Measurements from ENCODE around the gene FAM193B. TPM values are rescaled to one million over a fixed set of nuclear protein-coding genes. Genes with fewer than 3 reads are reported as not detected.
A peak's percentile ranks its signal among the peaks of the same experiment; 100 is the strongest.

FAM193B gene
- total and polyA plus RNA-seq, 4 donors, result 14.3 to 31.8 (median 15.8) TPM

DNA sequence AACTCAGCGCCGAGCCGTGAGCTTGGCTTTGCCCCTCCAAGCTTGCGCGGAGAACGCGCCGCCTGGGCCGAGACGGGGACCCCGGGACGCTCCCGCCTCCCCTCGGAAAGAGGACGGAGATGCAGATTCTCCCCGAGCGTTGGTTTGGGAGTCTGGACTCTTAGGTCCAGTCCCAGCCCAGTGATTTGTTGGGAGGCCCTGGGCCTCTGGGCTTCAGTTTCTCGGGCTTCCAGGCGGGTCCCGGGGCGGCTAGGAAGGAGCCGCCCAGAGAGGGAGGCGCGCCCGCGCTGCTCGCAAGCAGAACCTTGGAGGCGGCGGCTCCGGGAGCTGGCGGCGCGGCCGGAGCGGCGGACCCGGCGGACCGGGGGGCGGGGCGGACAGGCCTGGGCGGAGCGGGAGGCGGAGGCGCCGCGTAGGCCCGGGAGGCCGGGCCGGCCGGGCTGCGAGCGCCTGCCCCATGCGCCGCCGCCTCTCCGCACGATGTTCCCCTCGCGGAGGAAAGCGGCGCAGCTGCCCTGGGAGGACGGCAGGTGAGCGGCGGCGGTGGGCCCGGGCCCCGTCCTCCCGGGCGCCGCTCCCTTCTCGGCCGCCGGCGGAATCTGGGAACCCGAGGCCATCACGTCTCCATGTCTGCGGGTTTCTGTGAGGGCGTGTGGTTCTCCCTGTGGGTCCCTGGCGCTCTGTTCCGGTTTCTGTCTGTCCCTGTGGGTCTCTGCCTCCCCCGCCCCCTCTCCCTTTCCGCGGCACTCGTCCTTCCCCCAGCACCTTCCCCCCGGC, 45.6 kb upstream of the FAM193B start, which contains the start of gene B4GALT7:
Gene B4GALT7, plus strand, starts transcription at position 402 of the 777 bp plus-strand sequence. Its CDS starts 79 bp downstream, at position 481.
- TF ChIP-seq JUND (IDR thresholded peaks at IDR 0.05) (no peak), GABPA (IDR thresholded peaks at IDR 0.05 in 1 of 2, conservative IDR thresholded peaks at IDR 0.05 in 1 of 2) (peak in 1 of 2 donors; percentile 29)
- TF ChIP-seq, protein P1, sequence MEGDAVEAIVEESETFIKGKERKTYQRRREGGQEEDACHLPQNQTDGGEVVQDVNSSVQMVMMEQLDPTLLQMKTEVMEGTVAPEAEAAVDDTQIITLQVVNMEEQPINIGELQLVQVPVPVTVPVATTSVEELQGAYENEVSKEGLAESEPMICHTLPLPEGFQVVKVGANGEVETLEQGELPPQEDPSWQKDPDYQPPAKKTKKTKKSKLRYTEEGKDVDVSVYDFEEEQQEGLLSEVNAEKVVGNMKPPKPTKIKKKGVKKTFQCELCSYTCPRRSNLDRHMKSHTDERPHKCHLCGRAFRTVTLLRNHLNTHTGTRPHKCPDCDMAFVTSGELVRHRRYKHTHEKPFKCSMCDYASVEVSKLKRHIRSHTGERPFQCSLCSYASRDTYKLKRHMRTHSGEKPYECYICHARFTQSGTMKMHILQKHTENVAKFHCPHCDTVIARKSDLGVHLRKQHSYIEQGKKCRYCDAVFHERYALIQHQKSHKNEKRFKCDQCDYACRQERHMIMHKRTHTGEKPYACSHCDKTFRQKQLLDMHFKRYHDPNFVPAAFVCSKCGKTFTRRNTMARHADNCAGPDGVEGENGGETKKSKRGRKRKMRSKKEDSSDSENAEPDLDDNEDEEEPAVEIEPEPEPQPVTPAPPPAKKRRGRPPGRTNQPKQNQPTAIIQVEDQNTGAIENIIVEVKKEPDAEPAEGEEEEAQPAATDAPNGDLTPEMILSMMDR (IDR thresholded peaks at IDR 0.05; ENCODE audit: low read depth, low read length, missing input control), result peak; percentile 8
- H3K9me3 ChIP-seq (ENCODE audit: control insufficient read depth in 4 of 4, low read length in 3 of 4), result no peaks in the 10 kb centered on the region
- peak within 1 kb of the TSS; percentile 40 to 79 for H3K27ac ChIP-seq (ENCODE audit: low read depth in 1 of 2, low read length in 2 of 2)
- no peaks in the 10 kb centered on the region for H3K27me3 ChIP-seq (ENCODE audit: control insufficient read depth in 4 of 4, insufficient read depth in 4 of 4, low read length in 3 of 4)
- H3K4me1 ChIP-seq (ENCODE audit: control insufficient read depth in 4 of 4, insufficient read depth in 4 of 4, low read length in 3 of 4), result peaks cover 0 to 19% (median 10%) of the 10 kb centered on the region in 4 donors
- peak within 1 kb of the TSS; percentile 83 to 99 (median 87) for H3K4me3 ChIP-seq (ENCODE audit: low read depth in 1 of 3, low read length in 3 of 3)
- H3K36me3 ChIP-seq (ENCODE audit: control insufficient read depth in 4 of 4, insufficient read depth in 3 of 4, low read depth in 1 of 4, low read length in 3 of 4), result peaks cover 8 to 18% (median 14%) of the 10 kb centered on the region in 4 donors
- peak within 1 kb of the TSS; percentile 80 to 81 for H3K9ac ChIP-seq (ENCODE audit: low read depth in 1 of 2, low read length in 2 of 2)
- peak; percentile 93 for DNase-seq (ENCODE audit: low spot score)
- WGBS, result under 1% methylated on average over 86 of the region's 86 CpGs

DNA sequence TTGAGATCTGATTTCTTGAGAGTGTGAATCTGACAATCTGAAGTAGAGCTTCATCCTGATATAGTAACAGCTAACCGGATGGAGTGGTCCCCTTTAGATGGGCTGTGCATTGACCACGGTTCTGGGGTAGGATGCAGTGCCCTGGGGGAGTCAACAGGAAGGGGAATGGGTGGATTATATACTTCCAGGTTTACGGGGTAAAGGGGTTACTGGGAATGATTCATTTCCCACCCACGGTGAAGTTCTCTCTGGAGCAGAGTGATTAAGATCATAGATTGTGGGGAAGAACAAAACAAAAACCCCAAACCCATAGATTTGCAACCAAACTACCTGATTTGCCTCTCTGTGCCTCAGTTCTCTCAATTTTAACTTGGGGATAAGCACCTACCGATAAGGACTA, 44.1 kb upstream of the FAM193B start:
- Histone ChIP-seq H3K9ac (ENCODE audit: low read depth in 1 of 2, low read length in 2 of 2) (no peak overlapping the region), H3K27ac (ENCODE audit: low read depth in 1 of 2, low read length in 2 of 2) (no peak overlapping the region), H3K4me3 (ENCODE audit: low read depth in 1 of 3, low read length in 3 of 3) (no peak overlapping the region), H3K27me3 (ENCODE audit: control insufficient read depth in 4 of 4, insufficient read depth in 4 of 4, low read length in 3 of 4) (no peaks in the 10 kb centered on the region), H3K36me3 (ENCODE audit: control insufficient read depth in 4 of 4, insufficient read depth in 3 of 4, low read depth in 1 of 4, low read length in 3 of 4) (peaks cover 16 to 33% (median 28%) of the 10 kb centered on the region in 4 donors), H3K9me3 (ENCODE audit: control insufficient read depth in 4 of 4, low read length in 3 of 4) (no peaks in the 10 kb centered on the region), H3K4me1 (ENCODE audit: control insufficient read depth in 4 of 4, insufficient read depth in 4 of 4, low read length in 3 of 4) (peaks cover 0 to 24% (median 12%) of the 10 kb centered on the region in 4 donors)
- 56% methylated on average over 5 of the region's 5 CpGs for WGBS
- no peak for TF ChIP-seq HNF4G (IDR thresholded peaks at IDR 0.05)
- TF ChIP-seq RAD21 (IDR thresholded peaks at IDR 0.05), result no peak
- no peak for TF ChIP-seq NR2F2 (IDR thresholded peaks at IDR 0.05)
- no peak for TF ChIP-seq HNF4A (conservative IDR thresholded peaks at IDR 0.05)
- TF ChIP-seq, protein P2, sequence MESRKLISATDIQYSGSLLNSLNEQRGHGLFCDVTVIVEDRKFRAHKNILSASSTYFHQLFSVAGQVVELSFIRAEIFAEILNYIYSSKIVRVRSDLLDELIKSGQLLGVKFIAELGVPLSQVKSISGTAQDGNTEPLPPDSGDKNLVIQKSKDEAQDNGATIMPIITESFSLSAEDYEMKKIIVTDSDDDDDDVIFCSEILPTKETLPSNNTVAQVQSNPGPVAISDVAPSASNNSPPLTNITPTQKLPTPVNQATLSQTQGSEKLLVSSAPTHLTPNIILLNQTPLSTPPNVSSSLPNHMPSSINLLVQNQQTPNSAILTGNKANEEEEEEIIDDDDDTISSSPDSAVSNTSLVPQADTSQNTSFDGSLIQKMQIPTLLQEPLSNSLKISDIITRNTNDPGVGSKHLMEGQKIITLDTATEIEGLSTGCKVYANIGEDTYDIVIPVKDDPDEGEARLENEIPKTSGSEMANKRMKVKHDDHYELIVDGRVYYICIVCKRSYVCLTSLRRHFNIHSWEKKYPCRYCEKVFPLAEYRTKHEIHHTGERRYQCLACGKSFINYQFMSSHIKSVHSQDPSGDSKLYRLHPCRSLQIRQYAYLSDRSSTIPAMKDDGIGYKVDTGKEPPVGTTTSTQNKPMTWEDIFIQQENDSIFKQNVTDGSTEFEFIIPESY (IDR thresholded peaks at IDR 0.05), result no peak
- TF ChIP-seq RXRA (IDR thresholded peaks at IDR 0.05), result no peak
- TF ChIP-seq FOXA1 (IDR thresholded peaks at IDR 0.05), result no peak
- TF ChIP-seq ATF3 (IDR thresholded peaks at IDR 0.05), result no peak
- TF ChIP-seq, protein P3, sequence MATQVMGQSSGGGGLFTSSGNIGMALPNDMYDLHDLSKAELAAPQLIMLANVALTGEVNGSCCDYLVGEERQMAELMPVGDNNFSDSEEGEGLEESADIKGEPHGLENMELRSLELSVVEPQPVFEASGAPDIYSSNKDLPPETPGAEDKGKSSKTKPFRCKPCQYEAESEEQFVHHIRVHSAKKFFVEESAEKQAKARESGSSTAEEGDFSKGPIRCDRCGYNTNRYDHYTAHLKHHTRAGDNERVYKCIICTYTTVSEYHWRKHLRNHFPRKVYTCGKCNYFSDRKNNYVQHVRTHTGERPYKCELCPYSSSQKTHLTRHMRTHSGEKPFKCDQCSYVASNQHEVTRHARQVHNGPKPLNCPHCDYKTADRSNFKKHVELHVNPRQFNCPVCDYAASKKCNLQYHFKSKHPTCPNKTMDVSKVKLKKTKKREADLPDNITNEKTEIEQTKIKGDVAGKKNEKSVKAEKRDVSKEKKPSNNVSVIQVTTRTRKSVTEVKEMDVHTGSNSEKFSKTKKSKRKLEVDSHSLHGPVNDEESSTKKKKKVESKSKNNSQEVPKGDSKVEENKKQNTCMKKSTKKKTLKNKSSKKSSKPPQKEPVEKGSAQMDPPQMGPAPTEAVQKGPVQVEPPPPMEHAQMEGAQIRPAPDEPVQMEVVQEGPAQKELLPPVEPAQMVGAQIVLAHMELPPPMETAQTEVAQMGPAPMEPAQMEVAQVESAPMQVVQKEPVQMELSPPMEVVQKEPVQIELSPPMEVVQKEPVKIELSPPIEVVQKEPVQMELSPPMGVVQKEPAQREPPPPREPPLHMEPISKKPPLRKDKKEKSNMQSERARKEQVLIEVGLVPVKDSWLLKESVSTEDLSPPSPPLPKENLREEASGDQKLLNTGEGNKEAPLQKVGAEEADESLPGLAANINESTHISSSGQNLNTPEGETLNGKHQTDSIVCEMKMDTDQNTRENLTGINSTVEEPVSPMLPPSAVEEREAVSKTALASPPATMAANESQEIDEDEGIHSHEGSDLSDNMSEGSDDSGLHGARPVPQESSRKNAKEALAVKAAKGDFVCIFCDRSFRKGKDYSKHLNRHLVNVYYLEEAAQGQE (IDR thresholded peaks at IDR 0.05), result no peak
- no peak for TF ChIP-seq SP1 (IDR thresholded peaks at IDR 0.05)
- no peak for TF ChIP-seq JUND (IDR thresholded peaks at IDR 0.05)
- no peak for TF ChIP-seq YY1 (IDR thresholded peaks at IDR 0.05)
- no peak for TF ChIP-seq TAF1 (conservative IDR thresholded peaks at IDR 0.05)
- no peak for TF ChIP-seq EGR1 (IDR thresholded peaks at IDR 0.05; ENCODE audit: low read depth in 2 of 2)
- TF ChIP-seq, protein P4, sequence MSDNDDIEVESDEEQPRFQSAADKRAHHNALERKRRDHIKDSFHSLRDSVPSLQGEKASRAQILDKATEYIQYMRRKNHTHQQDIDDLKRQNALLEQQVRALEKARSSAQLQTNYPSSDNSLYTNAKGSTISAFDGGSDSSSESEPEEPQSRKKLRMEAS (IDR thresholded peaks at IDR 0.05), result no peak
- TF ChIP-seq, protein P1 (IDR thresholded peaks at IDR 0.05; ENCODE audit: low read depth, low read length, missing input control), result no peak
- TF ChIP-seq FOXA2 (IDR thresholded peaks at IDR 0.05), result no peak
- TF ChIP-seq GABPA (IDR thresholded peaks at IDR 0.05 in 1 of 2, conservative IDR thresholded peaks at IDR 0.05 in 1 of 2), result no peak
- DNase-seq (ENCODE audit: low spot score), result no peak
